Breast epithelium (tissue), 4 donors: ENCODE measurements around the gene NOL4L. TPM values are rescaled to one million over a fixed set of nuclear protein-coding genes. Genes with fewer than 3 reads are reported as not detected.

Experiments used
- DNase-seq, 2 donors: peaks; one replicate each; pipeline ENCODE4 v3.0.0-alpha.2; 2019; ENCODE audit warnings: low spot score in 2 of 2
- H3K27ac ChIP-seq, 2 donors: fragments of 200-600 bp; sonication (generic) in 1 of 2; one replicate each; pipeline ENCODE4 v1.5.1; 2016 to 2019; ENCODE audit warnings: mild to moderate bottlenecking in 1 of 2
- H3K27me3 ChIP-seq, 2 donors: fragments of 200-600 bp; sonication (generic) in 1 of 2; one replicate each; pipeline versions ENCODE4 v1.5.1 to v1.6.0; 2017 to 2019; ENCODE audit warnings: control low read depth in 1 of 2, mild to moderate bottlenecking in 1 of 2
- H3K36me3 ChIP-seq: fragments of 200-600 bp; one replicate; pipeline ENCODE4 v1.5.1; 2019
- H3K4me1 ChIP-seq, 2 donors: fragments of 200-600 bp; sonication (generic); one replicate each; pipeline ENCODE4 v1.5.1; 2016 to 2019; ENCODE audit warnings: control low read depth in 1 of 2
- H3K4me3 ChIP-seq, 3 donors: fragments of 200-600 bp; sonication (generic); 1 replicate in 2 of 3; 2 replicates in 1 of 3; pipeline ENCODE4 v1.5.1; 2016 to 2019; ENCODE audit warnings: mild to moderate bottlenecking in 3 of 3, moderate library complexity in 2 of 3
- H3K9me3 ChIP-seq, 2 donors: fragments of 200-600 bp; sonication (generic) in 1 of 2; one replicate each; pipeline ENCODE4 v1.5.1; 2016 to 2019; ENCODE audit warnings: control low read depth in 1 of 2
- POLR2A ChIP-seq: fragments of 450-650 bp; IDR thresholded peaks from one replicate; pipeline ENCODE4 v1.6.1; 2016; ENCODE audit warnings: antibody characterized with exemption, mild to moderate bottlenecking, moderate library complexity
- POLR2AphosphoS5 ChIP-seq, 3 donors: sonication (generic); formaldehyde crosslinking; IDR thresholded peaks; one replicate each; pipeline ENCODE4 v1.6.1; 2017; ENCODE audit warnings: antibody characterized with exemption in 3 of 3
- intact Hi-C: fragments of 100-400 bp; cut with DNase I; formaldehyde crosslinking; loops from one replicate; pipeline ENCODE4 v1.15.1; 2023; ENCODE audit warnings: low total_unique reads
- total RNA-seq, 3 donors: library from RNA; depleted of rRNA; stranded (reverse); fragments of >200 nt; gene quantifications; one replicate each; pipeline ENCODE4 v1.1.0, GENCODE V29; 2016
- TF ChIP-seq, protein P1 (sequence below), 3 donors: fragments of 450-650 bp; IDR thresholded peaks; one replicate each; pipeline ENCODE4 v1.5.1; 2016 to 2017; ENCODE audit warnings: antibody characterized with exemption in 3 of 3, mild to moderate bottlenecking in 3 of 3, moderate library complexity in 3 of 3

NOL4L gene
- total RNA-seq, 3 donors from 2014 or later, result 3.7 to 18.4 (median 15.8) TPM

DNA sequence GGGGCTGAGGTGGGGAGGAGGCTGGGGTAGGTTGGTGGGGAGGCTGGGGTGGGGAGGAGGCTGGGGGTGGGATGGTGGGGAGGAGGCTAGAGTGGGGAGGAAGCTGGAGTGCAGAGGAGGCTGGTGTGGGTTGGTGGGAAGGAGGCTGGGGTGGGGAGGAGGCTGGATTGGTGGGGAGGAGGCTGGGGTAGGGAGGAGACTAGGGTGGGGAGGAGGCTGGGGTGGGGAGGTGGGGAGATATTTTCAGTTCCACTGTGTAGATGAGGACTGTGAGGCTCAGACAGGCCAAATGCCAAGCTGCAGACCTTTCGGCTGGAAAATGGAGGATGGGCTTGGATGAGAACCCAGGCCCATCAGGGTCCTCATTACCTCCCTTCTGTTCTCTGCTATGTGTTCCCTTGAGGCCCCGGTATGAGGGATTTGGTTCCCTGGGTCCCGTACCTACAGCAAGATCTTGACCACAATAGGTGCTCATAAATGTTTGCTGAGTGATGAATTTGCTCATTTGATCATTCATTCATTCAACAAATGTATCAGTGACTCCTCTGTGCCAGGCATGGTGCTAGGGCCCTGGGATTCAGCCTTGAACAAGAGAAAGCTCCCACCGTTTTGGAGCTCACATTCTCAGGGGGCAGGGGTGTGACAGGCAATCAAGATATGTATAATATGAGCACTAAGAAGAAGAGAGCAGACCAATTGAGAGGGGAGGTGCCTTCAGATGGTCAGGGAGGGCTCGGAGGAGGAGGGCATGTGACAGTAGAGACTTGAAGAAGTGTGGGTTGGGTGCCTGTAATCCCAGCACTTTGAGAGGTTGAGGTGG is 36.1 kb upstream of the NOL4L start:
- intact Hi-C loops, result no loop called here
- TF ChIP-seq POLR2AphosphoS5 (IDR thresholded peaks at IDR 0.05) (no peak), POLR2A (no peak)
- TF ChIP-seq, protein P1, sequence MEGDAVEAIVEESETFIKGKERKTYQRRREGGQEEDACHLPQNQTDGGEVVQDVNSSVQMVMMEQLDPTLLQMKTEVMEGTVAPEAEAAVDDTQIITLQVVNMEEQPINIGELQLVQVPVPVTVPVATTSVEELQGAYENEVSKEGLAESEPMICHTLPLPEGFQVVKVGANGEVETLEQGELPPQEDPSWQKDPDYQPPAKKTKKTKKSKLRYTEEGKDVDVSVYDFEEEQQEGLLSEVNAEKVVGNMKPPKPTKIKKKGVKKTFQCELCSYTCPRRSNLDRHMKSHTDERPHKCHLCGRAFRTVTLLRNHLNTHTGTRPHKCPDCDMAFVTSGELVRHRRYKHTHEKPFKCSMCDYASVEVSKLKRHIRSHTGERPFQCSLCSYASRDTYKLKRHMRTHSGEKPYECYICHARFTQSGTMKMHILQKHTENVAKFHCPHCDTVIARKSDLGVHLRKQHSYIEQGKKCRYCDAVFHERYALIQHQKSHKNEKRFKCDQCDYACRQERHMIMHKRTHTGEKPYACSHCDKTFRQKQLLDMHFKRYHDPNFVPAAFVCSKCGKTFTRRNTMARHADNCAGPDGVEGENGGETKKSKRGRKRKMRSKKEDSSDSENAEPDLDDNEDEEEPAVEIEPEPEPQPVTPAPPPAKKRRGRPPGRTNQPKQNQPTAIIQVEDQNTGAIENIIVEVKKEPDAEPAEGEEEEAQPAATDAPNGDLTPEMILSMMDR (IDR thresholded peaks at IDR 0.05), result no peak

DNA sequence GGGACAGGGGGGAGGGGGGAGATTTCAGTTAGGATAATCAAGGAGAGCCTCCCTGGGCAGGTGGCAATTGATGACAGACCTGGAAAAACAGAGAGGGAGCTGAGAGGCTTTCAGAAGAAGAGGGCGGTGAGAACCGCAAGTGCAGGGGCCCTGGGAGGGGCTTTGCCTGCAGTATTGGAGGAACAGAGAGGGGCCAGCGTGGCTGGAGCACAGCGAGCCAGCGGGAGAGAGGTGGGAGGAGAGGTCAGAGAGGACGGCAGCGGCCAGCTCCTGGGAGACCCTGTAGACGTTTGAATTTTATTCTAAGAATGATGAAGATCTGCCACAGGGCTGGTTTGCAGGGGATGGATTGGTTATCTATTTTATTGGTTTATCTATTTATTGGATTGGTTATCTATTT is 34.5 kb upstream of the NOL4L start:
- Histone ChIP-seq H3K4me3 (no peak overlapping the region), H3K27ac (no peak overlapping the region), H3K27me3 (no peaks in the 10 kb centered on the region), H3K9me3 (no peaks in the 10 kb centered on the region), H3K36me3 (no peaks in the 10 kb centered on the region), H3K4me1 (no peaks in the 10 kb centered on the region)
- intact Hi-C loops, result no loop called here
- DNase-seq, result no peak
- TF ChIP-seq, protein P1 (IDR thresholded peaks at IDR 0.05), result no peak
- TF ChIP-seq POLR2A (no peak), POLR2AphosphoS5 (IDR thresholded peaks at IDR 0.05) (no peak)

More for the DNA sequence above, 36.1 kb upstream of the NOL4L start:
- Histone ChIP-seq H3K9me3 (no peaks in the 10 kb centered on the region), H3K4me3 (no peak overlapping the region), H3K36me3 (no peaks in the 10 kb centered on the region), H3K27me3 (peaks cover 0 to 2% of the 10 kb centered on the region in 2 donors), H3K4me1 (no peaks in the 10 kb centered on the region), H3K27ac (no peak overlapping the region)
- DNase-seq, result no peak

DNA sequence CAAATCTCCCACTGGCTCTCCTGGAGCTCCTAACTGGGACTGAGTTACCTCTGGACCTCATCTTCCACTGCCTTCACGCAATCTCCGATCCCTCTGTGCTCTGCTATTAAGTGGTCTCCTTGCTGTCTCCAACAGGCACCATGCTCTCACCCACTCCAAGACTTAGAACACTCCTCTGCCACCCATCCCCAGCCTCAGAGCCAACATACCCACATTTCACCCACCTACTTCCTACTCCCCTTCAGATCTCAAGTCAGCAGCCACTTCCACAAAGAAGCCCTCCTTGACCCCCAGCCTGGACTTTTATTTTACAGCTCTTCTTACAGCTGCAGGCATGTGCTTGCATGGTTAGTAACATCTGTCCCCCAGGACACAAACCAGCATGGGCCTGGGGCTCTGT is 29.6 kb upstream of the NOL4L start:
- DNase-seq, result no peak
- Histone ChIP-seq H3K27me3 (no peaks in the 10 kb centered on the region), H3K27ac (no peak overlapping the region), H3K36me3 (no peaks in the 10 kb centered on the region), H3K4me1 (no peaks in the 10 kb centered on the region), H3K9me3 (no peaks in the 10 kb centered on the region), H3K4me3 (no peak overlapping the region)
- TF ChIP-seq POLR2AphosphoS5 (IDR thresholded peaks at IDR 0.05), result no peak
- TF ChIP-seq, protein P1 (IDR thresholded peaks at IDR 0.05), result no peak
- no peak for TF ChIP-seq POLR2A
- intact Hi-C loops, result no loop called here

DNA sequence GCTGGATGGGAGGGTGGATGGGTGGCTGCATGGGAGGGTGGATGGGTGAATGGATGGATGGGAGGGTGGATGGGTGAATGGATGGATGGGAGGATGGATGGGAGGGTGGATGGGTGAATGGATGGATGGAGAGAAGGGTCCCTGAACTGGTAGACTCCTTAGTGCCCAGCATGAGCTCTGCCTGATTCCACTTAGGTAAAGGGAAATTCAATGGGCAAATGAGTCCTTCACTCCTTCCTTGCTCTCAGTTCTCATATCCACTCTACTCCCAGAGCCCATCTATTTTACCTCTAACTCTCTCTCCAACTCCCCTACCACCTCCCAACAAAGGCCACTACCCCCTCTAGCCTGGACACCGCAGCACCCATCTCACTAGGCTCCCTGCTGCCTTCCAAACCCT is 29.2 kb upstream of the NOL4L start:
- no peak for DNase-seq
- Histone ChIP-seq H3K27me3 (no peaks in the 10 kb centered on the region), H3K4me3 (no peak overlapping the region), H3K9me3 (no peaks in the 10 kb centered on the region), H3K27ac (no peak overlapping the region), H3K4me1 (no peaks in the 10 kb centered on the region), H3K36me3 (no peaks in the 10 kb centered on the region)
- intact Hi-C loops, result no loop called here
- TF ChIP-seq POLR2A, result no peak
- TF ChIP-seq POLR2AphosphoS5 (IDR thresholded peaks at IDR 0.05), result no peak
- TF ChIP-seq, protein P1 (IDR thresholded peaks at IDR 0.05), result no peak

DNA sequence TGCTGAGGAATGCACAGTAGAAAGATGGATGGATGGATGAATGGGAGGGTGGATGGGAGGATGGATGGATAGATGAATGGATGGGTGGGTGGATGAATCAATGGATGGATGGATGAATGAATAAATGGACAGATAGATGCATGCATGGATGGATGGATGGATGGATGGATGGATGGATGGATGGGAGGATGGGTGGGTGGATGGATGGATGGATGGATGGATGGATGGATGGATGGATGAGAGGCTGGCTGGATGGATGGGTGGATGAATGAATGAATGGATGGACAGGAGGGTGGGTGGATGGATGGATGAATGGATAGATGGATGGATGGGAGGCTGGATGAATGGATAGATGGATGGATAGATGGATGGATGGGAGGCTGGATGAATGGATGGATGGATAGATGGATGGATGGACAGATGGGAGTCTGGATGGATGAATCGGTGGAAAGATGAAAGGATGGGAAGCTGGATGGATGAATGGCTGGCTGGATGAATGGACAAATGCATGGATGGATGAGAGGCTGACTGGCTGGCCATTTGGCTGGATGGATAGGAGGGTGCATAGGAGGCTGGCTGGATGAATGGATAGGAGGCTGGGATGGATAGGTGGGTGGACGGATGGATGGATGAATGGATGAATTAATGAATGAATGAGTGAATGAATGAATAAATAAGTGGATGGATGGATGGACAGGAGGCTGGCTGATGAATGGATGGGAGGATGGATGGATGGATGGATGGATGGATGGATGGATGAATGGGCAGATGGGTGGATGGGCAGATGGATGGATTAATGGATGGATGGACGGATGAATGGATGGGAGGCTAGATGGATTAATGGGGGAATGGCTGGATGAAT is 28.3 kb upstream of the NOL4L start:
- no peaks in the 10 kb centered on the region for H3K9me3 ChIP-seq
- no peaks in the 10 kb centered on the region for H3K27me3 ChIP-seq
- intact Hi-C loops, result no loop called here
- H3K27ac ChIP-seq, result no peak overlapping the region
- H3K36me3 ChIP-seq, result no peaks in the 10 kb centered on the region
- no peaks in the 10 kb centered on the region for H3K4me1 ChIP-seq
- no peak overlapping the region for H3K4me3 ChIP-seq
- no peak for DNase-seq
- TF ChIP-seq POLR2AphosphoS5 (IDR thresholded peaks at IDR 0.05) (no peak), POLR2A (no peak)
- TF ChIP-seq, protein P1 (IDR thresholded peaks at IDR 0.05), result no peak
